Hepatocyte (in vitro differentiated cells): ENCODE measurements around the gene PSMG3. TPM values are rescaled to one million over a fixed set of nuclear protein-coding genes. Genes with fewer than 3 reads are reported as not detected.

Experiments
- DNase-seq: peaks from one replicate; pipeline ENCODE4 v3.0.0-alpha.2; 2016; ENCODE audit warnings: low spot score
- H2AFZ ChIP-seq: fragments of 200-600 bp; sonication (generic); 2 replicates; pipeline ENCODE4 v1.6.0; 2016; ENCODE audit warnings: antibody characterized with exemption, mild to moderate bottlenecking
- H3K27ac ChIP-seq: fragments of 200-600 bp; sonication (generic); 2 replicates; pipeline ENCODE4 v1.5.1; 2016; ENCODE audit warnings: mild to moderate bottlenecking
- H3K27me3 ChIP-seq: fragments of 200-600 bp; sonication (generic); 2 replicates; pipeline ENCODE4 v1.6.1; 2016
- H3K36me3 ChIP-seq: fragments of 200-600 bp; sonication (generic); replicated peaks from 2 replicates; pipeline ENCODE4 v1.5.1; 2016; ENCODE audit warnings: low read depth; ENCODE audit not compliant: insufficient read depth
- H3K4me1 ChIP-seq: fragments of 200-600 bp; sonication (generic); 2 replicates; pipeline ENCODE4 v1.5.1; 2016; ENCODE audit warnings: mild to moderate bottlenecking, moderate library complexity; ENCODE audit not compliant: insufficient read depth
- H3K4me2 ChIP-seq: fragments of 200-600 bp; sonication (generic); 2 replicates; pipeline ENCODE4 v1.6.0; 2016
- H3K4me3 ChIP-seq: fragments of 200-600 bp; sonication (generic); 2 replicates; pipeline ENCODE4 v1.5.1; 2016; ENCODE audit warnings: mild to moderate bottlenecking
- H3K79me2 ChIP-seq: fragments of 200-600 bp; sonication (generic); 2 replicates; pipeline ENCODE4 v1.6.0; 2017; ENCODE audit warnings: mild to moderate bottlenecking
- H3K9me2 ChIP-seq: fragments of 200-600 bp; sonication (generic); replicated peaks from 2 replicates; pipeline ENCODE4 v1.6.0; 2017; ENCODE audit warnings: mild to moderate bottlenecking; ENCODE audit not compliant: insufficient read depth
- H3K9me3 ChIP-seq: fragments of 200-600 bp; sonication (generic); 2 replicates; pipeline ENCODE4 v1.5.1; 2016; ENCODE audit warnings: low read depth, mild to moderate bottlenecking
- H4K20me1 ChIP-seq: fragments of 200-600 bp; sonication (generic); 2 replicates; pipeline ENCODE4 v1.6.0; 2016; ENCODE audit warnings: mild to moderate bottlenecking; ENCODE audit not compliant: insufficient read depth, poor library complexity, severe bottlenecking
- CTCF ChIP-seq: fragments of 200-600 bp; sonication (generic); IDR thresholded peaks from 2 replicates; pipeline ENCODE4 v1.5.1; 2016; ENCODE audit warnings: antibody characterized with exemption, mild to moderate bottlenecking; ENCODE audit not compliant: poor library complexity
- EZH2 ChIP-seq: fragments of 200-600 bp; sonication (generic); IDR thresholded peaks from 2 replicates; pipeline ENCODE4 v1.6.1; 2016; ENCODE audit warnings: antibody characterized with exemption, mild to moderate bottlenecking, borderline replicate concordance
- EZH2phosphoT487 ChIP-seq: fragments of 200-600 bp; sonication (generic); IDR thresholded peaks from one replicate; pipeline ENCODE4 v1.6.1; 2018; ENCODE audit warnings: antibody characterized with exemption, mild to moderate bottlenecking, low read depth, moderate library complexity; ENCODE audit not compliant: unreplicated experiment, severe bottlenecking
- WGBS: methylation state at CpG from one replicate; pipeline ENCODE4 v1.1.6; 2016; ENCODE audit warnings: low lambda C conversion rate; ENCODE audit errors: missing lambda C conversion rate; 5-methylcytosine and 5-hydroxymethylcytosine counted together
- polyA plus RNA-seq: library from polyadenylated mRNA; unstranded; fragments of >200 nt; fragmentation: Nextera tagmentation; extraction: Ambion mirVana; gene quantifications from 2 replicates; pipeline ENCODE4 v1.2.1, GENCODE V29; 2016
- total RNA-seq: library from RNA; depleted of rRNA; stranded (reverse); fragments of >200 nt; gene quantifications from 2 replicates; pipeline ENCODE4 v1.2.3, GENCODE V29; 2014

Gene PSMG3
- total and polyA plus RNA-seq, 2 experiments from 2014 or later, result 42.7 to 44.8 TPM

GRCh38 chr7:1566687-1567048, 3.2 kb downstream of the PSMG3 start:
- DNase-seq, result peak; percentile 10
- 90% methylated on average over 11 of the region's 13 CpGs for WGBS
- Histone ChIP-seq H2AFZ (no peak overlapping the region), H3K4me3 (no peak overlapping the region), H3K4me2 (peak overlapping the region; percentile 84), H3K27ac (peak overlapping the region; percentile 99), H3K27me3 (no peaks in the 10 kb centered on the region), H3K4me1 (peaks cover 27% of the 10 kb centered on the region), H3K9me3 (no peaks in the 10 kb centered on the region), H3K36me3 (no peaks in the 10 kb centered on the region), H4K20me1 (no peaks in the 10 kb centered on the region), H3K79me2 (peaks cover 21% of the 10 kb centered on the region), H3K9me2 (no peaks in the 10 kb centered on the region)
- TF ChIP-seq CTCF (no peak), EZH2phosphoT487 (no peak), EZH2 (no peak)

DNA sequence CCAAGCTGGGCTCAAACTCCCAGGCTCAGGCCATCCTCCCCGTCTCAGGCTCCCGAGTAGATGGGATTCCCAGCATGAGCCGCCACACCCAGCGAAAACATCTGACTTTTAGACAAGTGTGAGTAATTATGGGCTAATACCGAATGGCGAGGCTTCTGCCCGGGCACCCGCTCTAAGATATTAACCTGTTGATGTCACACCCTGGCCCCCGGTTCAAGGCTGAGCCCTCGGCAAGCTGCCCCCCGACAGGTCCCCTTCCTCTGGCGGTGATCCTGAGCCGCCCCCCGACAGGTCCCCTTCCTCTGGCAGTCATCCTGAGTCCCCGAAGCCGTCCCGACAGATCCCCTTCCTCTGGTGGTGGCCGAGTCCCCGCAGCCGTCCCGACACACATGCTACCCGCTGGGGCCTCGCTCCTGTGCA, 5.2 kb downstream of the PSMG3 start:
- no peaks in the 10 kb centered on the region for H3K9me2 ChIP-seq
- no peak for DNase-seq
- WGBS, result 83% methylated on average over 21 of the region's 23 CpGs
- H3K9me3 ChIP-seq, result no peaks in the 10 kb centered on the region
- H3K4me1 ChIP-seq, result peaks cover 25% of the 10 kb centered on the region
- no peak overlapping the region for H3K4me3 ChIP-seq
- no peaks in the 10 kb centered on the region for H4K20me1 ChIP-seq
- TF ChIP-seq EZH2 (no peak), EZH2phosphoT487 (no peak), CTCF (no peak)
- no peaks in the 10 kb centered on the region for H3K36me3 ChIP-seq
- H3K79me2 ChIP-seq, result peaks cover 13% of the 10 kb centered on the region
- no peak overlapping the region for H3K4me2 ChIP-seq
- H3K27ac ChIP-seq, result no peak overlapping the region
- H2AFZ ChIP-seq, result no peak overlapping the region
- H3K27me3 ChIP-seq, result no peaks in the 10 kb centered on the region

- Histone ChIP-seq H3K9me3 (no peaks in the 10 kb centered on the region), H3K27ac (no peak overlapping the region), H3K4me3 (no peak overlapping the region), H3K27me3 (no peaks in the 10 kb centered on the region), H4K20me1 (no peaks in the 10 kb centered on the region), H3K4me2 (no peak overlapping the region), H3K4me1 (peaks cover 22% of the 10 kb centered on the region), H3K36me3 (no peaks in the 10 kb centered on the region), H3K79me2 (peaks cover 8% of the 10 kb centered on the region), H2AFZ (no peak overlapping the region), H3K9me2 (no peaks in the 10 kb centered on the region)
- TF ChIP-seq CTCF (no peak), EZH2phosphoT487 (no peak), EZH2 (no peak)
- 96% methylated on average over 14 of the region's 15 CpGs for WGBS
- DNase-seq, result no peak
Observed at GRCh38 chr7:1563981-1564602, 5.7 kb downstream of the PSMG3 start.

DNA sequence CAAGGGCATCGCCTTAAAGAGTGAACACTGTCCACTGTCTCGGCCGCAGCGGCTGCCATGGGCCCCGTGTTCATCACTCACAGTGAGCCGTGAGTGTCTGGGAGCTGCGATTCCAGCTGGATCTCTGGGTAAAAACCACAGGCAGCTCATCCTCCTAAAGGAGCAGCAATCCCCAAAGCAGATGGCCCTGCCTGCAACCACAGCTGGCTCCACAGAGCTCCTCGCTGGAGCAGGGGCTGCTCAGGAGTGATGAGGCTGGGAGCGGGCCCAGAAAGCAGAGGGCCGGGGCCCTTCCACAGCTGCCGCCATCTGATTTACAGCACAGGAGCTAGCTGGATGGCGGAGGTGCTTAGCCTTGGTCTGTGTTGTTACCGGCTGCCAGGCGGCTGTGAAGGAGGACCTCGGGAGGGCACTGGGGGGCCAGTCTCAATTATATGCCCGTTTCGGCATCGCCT, 7.2 kb downstream of the PSMG3 start:
- no peak overlapping the region for H3K4me2 ChIP-seq
- no peaks in the 10 kb centered on the region for H3K79me2 ChIP-seq
- no peaks in the 10 kb centered on the region for H3K36me3 ChIP-seq
- no peak overlapping the region for H3K27ac ChIP-seq
- no peak overlapping the region for H3K4me3 ChIP-seq
- no peaks in the 10 kb centered on the region for H4K20me1 ChIP-seq
- no peak overlapping the region for H2AFZ ChIP-seq
- no peaks in the 10 kb centered on the region for H3K9me3 ChIP-seq
- TF ChIP-seq CTCF (no peak), EZH2 (no peak), EZH2phosphoT487 (no peak)
- 87% methylated on average over 18 of the region's 18 CpGs for WGBS
- H3K4me1 ChIP-seq, result peaks cover 8% of the 10 kb centered on the region
- no peak for DNase-seq
- H3K27me3 ChIP-seq, result no peaks in the 10 kb centered on the region
- no peaks in the 10 kb centered on the region for H3K9me2 ChIP-seq
